ENCODE measurements around the gene CEP76. TPM values are rescaled to one million over a fixed set of nuclear protein-coding genes. Genes with fewer than 3 reads are reported as not detected.

Gene CEP76
- total RNA-seq, 1 experiment from 2014 or later = 16.3 TPM

DNA sequence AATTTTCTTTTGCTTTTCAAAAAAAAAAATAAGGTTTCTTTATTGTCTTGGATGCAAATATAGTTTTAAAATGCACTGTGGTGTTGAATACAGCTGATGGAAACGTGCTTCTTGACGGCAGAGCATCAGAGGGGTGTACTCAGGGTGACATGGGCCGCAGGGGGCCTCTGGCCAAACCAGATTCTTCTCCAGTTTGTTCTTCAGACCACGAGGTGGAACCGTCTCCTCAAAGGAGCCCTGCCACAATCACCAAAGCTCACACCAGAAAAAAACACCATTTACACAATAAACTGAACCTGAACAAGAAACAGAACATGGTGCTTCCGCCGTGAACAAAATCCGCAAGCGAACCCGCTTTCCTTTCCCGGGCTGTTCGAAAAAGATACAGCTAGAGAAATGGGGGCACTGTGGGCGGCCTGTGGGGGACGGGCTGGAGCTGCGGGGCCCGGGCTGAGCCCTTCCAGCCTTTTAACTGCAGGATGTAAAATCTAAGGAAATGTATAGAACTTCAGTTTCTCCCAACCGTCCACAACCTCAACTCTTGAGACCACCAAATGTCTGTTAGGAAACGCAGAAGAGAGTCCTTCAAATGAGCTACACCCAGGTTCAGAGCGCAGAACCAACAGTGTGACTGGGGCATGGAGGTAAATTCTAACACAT is 34.9 kb upstream of the CEP76 start:
- H3K4me1 ChIP-seq = peaks cover 7% of the 10 kb centered on the region; the same call in 1 of the 2 replicates
- no peak for DNase-seq
- H3K27me3 ChIP-seq = no peaks in the 10 kb centered on the region
- H3K36me3 ChIP-seq = no peaks in the 10 kb centered on the region
- no peak overlapping the region for H3K27ac ChIP-seq
- H3K9me3 ChIP-seq (replicated peaks) = no peaks in the 10 kb centered on the region
- no peak overlapping the region for H3K4me3 ChIP-seq

DNA sequence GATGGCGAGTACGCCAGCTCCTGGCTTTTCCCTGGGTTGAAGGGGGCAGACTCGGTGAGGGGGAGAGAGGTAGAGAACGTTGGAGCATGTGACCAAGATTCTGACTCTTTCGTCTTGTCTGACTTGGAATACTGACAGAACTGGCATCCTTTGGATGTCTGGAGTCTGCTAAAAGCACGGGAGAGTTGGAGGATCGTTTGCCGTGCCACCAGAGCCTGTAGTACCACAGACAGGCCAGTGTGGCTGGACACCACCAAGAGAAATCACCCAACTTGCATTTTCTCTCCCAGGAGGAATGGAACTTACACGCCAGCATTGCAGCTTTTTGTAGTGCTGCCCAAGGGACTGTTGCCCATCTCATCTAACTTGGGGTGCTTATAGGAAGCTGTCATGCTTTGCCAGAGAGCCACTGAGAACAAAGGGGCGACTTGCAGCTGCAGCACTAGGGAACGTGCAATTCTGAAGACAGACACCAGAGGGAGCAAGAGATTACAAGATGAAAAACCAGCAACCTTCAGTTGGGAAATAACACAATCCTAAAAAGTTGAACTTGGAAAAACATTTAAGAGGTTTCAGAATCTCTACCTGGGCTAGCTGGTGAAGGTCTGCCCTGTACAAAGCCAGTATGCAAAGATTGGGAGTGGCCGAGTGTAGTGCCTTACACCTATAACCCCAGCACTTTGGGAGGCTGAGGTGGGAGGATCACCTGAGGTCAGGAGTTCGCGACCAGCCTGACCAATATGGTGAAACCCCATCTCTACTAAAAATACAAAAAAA is 24.4 kb upstream of the CEP76 start:
- Histone ChIP-seq H3K27me3 (no peaks in the 10 kb centered on the region), H3K4me1 (peaks cover 8% of the 10 kb centered on the region), H3K4me3 (no peak overlapping the region), H3K27ac (no peak overlapping the region), H3K36me3 (peaks cover 7% of the 10 kb centered on the region; the same call in 1 of the 2 replicates), H3K9me3 (replicated peaks) (no peaks in the 10 kb centered on the region)
- DNase-seq = peak; percentile 42 to 72

DNA sequence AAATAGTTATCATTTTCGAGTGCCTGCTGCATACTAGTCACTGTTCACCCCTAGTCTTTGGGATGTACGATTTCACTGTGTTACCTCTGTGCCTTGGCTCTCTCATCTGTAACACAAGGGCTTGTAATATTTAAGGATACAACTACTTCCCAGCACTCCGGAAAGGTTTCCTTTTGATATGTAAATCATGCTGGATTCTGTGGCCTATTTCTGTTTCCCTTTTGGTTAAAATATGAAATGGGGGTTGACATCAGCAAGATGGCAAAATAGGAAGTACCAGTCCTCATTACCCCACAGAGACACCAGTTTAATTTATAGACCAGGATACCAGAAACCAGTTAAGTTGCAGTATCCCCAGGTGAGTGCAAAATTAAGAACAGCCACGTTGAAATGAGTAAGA is 23.8 kb upstream of the CEP76 start:
- Histone ChIP-seq H3K4me3 (no peak overlapping the region), H3K9me3 (replicated peaks) (no peaks in the 10 kb centered on the region), H3K27ac (no peak overlapping the region), H3K36me3 (peaks cover 7% of the 10 kb centered on the region; the same call in 1 of the 2 replicates), H3K27me3 (no peaks in the 10 kb centered on the region), H3K4me1 (peaks cover 8% of the 10 kb centered on the region)
- no peak for DNase-seq

DNA sequence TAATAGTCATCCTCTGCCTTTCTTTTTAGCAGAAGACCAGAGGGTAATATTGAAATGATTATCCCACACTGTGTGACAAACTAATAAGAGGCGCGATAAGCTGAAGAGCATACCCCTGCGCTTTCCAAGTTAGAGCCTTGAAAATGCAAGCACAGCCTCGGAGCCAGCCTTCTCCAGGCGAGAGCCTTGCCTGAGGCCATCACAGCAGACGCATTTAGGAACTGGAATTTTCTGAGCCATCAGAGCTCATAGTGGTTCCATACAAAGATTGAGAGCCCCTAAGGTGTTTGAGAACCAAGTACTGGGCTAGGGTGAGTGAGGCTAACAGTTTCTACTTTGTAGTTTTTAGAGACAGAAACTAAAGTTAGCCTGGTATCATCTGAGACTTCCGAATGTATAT is 20.2 kb upstream of the CEP76 start:
- H3K27ac ChIP-seq = no peak overlapping the region
- no peaks in the 10 kb centered on the region for H3K9me3 ChIP-seq (replicated peaks)
- DNase-seq = no peak
- no peak overlapping the region for H3K4me3 ChIP-seq
- H3K36me3 ChIP-seq = peaks cover 11% of the 10 kb centered on the region
- H3K27me3 ChIP-seq = no peaks in the 10 kb centered on the region
- H3K4me1 ChIP-seq = no peaks in the 10 kb centered on the region

DNA sequence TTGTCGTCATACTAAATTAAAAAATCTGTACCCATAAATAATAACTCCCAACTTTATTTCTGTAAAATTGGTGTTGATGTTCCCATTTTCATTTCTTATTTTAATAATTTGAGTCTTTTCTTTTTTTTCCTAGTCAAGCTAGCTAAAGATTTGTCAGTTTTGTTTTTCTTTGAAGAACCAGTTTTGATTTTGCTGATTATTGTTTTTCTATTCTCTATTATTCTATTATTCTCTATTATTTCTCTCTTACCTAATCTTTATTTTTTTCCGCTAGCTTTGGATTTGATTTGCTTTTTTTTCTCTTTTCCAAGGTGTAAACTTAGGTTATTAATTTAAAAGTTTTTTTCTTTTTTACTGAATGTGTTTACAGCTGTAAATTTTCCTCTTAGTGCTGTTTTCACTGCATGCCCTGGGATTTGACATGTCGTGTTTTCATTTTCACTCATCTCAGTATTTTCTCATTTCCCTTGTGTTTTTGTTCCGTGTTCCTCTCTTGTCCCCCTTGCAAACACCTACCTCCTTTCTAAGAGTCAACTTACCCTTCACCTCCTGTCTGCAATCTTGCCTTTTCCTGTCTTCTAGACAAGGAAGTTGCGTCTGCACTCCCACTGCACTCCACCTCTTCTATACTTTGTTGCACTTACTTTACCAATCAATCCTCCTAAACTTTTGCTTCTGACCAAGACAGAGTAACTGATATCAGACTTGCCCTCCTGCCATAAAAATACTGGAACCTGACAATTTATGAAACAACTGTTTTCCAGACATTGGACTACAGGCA is 19.2 kb upstream of the CEP76 start:
- H3K4me1 ChIP-seq = no peaks in the 10 kb centered on the region
- no peaks in the 10 kb centered on the region for H3K27me3 ChIP-seq
- H3K27ac ChIP-seq = no peak overlapping the region
- DNase-seq = no peak
- no peaks in the 10 kb centered on the region for H3K9me3 ChIP-seq (replicated peaks)
- H3K36me3 ChIP-seq = peaks cover 11% of the 10 kb centered on the region
- no peak overlapping the region for H3K4me3 ChIP-seq

DNA sequence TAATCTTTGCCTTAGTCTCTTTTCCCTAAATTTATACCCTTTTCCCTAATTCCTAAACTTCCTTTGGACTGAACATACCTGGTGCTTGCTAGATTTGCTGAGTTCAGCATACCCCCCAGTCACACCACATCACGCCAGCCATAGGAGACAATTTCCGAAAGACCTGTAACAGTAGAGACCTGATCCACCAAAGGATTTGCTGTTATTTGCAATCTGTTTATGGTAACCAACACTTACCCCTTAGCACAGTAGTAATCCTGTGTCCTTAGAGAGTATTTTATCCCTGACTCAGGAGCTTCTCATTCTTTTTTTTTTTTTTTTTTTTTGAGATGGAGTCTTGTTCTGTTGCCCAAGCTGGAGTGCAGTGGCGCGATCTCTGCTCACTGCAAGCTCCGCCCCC is 8.9 kb upstream of the CEP76 start:
- H3K27ac ChIP-seq = no peak overlapping the region
- H3K4me1 ChIP-seq = no peaks in the 10 kb centered on the region
- H3K27me3 ChIP-seq = no peaks in the 10 kb centered on the region
- H3K36me3 ChIP-seq = peaks cover 36% of the 10 kb centered on the region
- DNase-seq = no peak
- no peaks in the 10 kb centered on the region for H3K9me3 ChIP-seq (replicated peaks)
- H3K4me3 ChIP-seq = no peak overlapping the region

DNA sequence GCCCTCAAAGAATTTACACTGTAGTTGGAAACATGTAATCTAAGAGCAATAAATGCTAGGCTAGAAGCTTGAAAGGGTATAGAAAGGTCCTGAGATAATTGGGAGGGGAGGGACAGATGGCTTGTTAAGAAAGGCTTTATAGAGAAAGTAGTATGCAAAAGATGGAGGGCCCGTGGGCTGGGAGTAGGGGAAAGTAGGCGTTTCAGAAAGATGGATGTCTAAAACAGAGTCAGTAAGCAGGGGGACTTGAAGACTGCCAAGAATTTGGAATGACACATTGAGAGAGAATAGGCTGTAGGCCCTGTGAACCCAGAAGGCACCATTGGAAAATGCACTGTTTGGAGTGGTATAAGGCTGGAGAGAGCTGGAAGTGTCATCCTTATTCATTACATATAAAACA is 1.1 kb upstream of the CEP76 start:
- H3K9me3 ChIP-seq (replicated peaks) = no peaks in the 10 kb centered on the region
- peaks cover 23% of the 10 kb centered on the region for H3K36me3 ChIP-seq
- H3K4me3 ChIP-seq = peak overlapping the region; percentile 86
- H3K27ac ChIP-seq = peak overlapping the region; percentile 100; the same call in 1 of the 2 replicates
- DNase-seq = peak in 1 of 2 experiments; percentile 10
- H3K27me3 ChIP-seq = no peaks in the 10 kb centered on the region
- H3K4me1 ChIP-seq = no peaks in the 10 kb centered on the region

DNA sequence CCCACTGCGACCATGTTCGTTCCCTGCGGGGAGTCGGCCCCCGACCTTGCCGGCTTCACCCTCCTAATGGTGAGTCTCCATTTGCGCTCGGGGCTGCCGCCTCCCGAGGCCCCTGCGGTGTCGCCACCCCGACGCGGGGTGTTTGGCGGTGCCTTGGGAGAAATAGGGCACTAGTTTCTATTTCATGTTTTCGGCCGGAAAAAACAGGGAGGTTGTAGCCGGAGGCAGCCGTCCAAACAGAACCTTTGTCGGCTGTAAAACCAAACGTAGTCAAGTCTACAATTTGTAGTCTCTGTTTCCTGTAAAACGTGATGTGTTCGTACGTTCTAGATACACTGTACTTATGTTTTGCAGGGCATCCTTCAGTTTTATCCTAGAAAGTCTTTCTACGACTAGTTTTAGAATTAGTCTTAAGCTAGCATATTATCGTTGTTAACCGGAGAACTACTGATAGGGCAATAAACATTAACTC is 609 bp upstream of the CEP76 start:
- peak overlapping the region; percentile 100 for H3K27ac ChIP-seq
- no peak for DNase-seq
- H3K9me3 ChIP-seq (replicated peaks) = no peaks in the 10 kb centered on the region
- no peaks in the 10 kb centered on the region for H3K4me1 ChIP-seq
- peaks cover 20% of the 10 kb centered on the region for H3K36me3 ChIP-seq
- peak overlapping the region; percentile 86 for H3K4me3 ChIP-seq
- no peaks in the 10 kb centered on the region for H3K27me3 ChIP-seq

DNA sequence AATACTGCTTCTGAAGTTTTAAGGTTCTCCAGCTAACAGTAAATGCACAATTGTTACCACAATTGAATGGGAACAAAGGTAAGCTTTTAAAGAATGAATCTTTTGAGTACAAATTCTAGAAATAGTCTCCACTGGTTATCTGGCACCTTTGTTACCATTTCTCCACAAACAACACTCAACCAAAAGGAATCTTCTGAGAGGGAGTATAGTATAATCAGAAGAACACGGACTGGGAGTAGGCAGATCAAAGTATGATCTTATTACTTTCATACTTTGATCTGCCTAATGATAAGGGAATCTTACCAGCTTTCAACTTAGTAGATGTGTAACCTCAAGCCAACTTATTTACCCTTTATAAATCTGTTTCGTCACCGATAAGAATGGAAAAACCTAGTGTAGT is 1.4 kb downstream of the CEP76 start:
- no peaks in the 10 kb centered on the region for H3K9me3 ChIP-seq (replicated peaks)
- peaks cover 7% of the 10 kb centered on the region for H3K36me3 ChIP-seq
- H3K4me1 ChIP-seq = no peaks in the 10 kb centered on the region
- H3K27ac ChIP-seq = no peak overlapping the region
- no peak overlapping the region for H3K4me3 ChIP-seq
- no peaks in the 10 kb centered on the region for H3K27me3 ChIP-seq
- no peak for DNase-seq

DNA sequence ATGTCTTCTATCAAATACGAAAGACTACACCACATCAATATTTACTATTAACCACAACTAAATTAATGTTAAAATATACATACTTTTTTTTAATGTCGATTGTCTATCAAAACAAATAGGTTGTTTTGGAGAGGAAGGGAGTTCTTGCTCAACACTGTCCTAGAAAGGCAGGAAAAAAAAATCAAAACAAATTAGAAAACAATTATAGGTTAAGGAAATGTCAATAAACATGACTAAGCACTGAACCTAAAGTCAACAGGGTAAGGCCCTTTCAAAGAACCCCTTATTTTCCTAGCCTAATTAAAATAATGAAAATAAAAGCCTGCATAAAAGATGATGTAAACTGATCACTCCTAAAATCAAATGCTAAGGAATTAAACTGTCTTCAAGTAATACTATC is 2.8 kb downstream of the CEP76 start:
- H3K4me1 ChIP-seq = no peaks in the 10 kb centered on the region
- peaks cover 7% of the 10 kb centered on the region for H3K36me3 ChIP-seq
- no peak overlapping the region for H3K27ac ChIP-seq
- no peaks in the 10 kb centered on the region for H3K9me3 ChIP-seq (replicated peaks)
- DNase-seq = no peak
- no peaks in the 10 kb centered on the region for H3K27me3 ChIP-seq
- no peak overlapping the region for H3K4me3 ChIP-seq

DNA sequence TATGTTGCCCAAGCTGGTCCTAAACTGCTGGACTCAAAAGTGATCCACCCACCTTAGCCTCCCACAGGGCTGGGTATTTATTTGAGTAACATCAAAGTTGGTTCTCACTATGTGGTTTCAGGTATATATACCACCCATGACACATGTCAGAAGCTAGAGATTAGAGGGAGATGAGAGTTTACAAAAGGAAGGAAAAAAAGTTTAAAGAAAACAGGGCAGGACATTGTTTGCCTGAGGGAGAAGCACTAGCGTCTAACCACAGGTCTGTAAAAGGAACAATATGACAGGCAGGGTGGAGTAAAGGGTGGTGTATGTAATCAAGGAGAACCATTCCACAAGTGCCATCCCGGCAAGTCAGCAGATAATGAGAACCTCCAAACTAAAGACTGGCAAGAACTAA is 8.5 kb downstream of the CEP76 start:
- H3K27ac ChIP-seq = no peak overlapping the region

DNA sequence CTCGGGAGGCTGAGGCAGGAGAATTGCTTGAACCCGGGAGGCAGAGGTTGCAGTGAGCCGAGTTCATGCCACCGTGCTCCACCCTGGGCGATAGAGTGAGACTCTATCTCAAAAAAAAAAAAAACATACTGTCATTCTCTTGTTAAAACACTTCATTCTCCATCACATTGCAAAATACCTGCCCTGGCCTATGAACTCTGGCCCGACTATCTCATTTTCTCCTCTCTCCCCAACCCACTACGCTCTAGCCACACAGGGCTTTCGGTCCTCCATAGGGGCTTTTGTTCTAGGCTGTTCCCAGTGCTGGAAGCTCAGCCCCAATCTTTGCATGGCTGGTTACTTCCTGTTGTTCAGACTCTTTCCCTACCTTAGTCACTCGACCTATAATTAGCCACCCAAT is 10.3 kb downstream of the CEP76 start:
- H3K4me1 ChIP-seq = no peaks in the 10 kb centered on the region
- no peaks in the 10 kb centered on the region; the same call in 1 of the 2 replicates for H3K36me3 ChIP-seq
- no peaks in the 10 kb centered on the region for H3K27me3 ChIP-seq
- H3K9me3 ChIP-seq (replicated peaks) = no peaks in the 10 kb centered on the region
- no peak overlapping the region for H3K27ac ChIP-seq
- no peak for DNase-seq
- no peak overlapping the region for H3K4me3 ChIP-seq

More for the DNA sequence above, 8.5 kb downstream of the CEP76 start:
- no peak overlapping the region for H3K4me3 ChIP-seq
- H3K9me3 ChIP-seq (replicated peaks) = no peaks in the 10 kb centered on the region
- peaks cover 1% of the 10 kb centered on the region for H3K36me3 ChIP-seq
- H3K27me3 ChIP-seq = no peaks in the 10 kb centered on the region
- H3K4me1 ChIP-seq = no peaks in the 10 kb centered on the region
- no peak for DNase-seq

DNA sequence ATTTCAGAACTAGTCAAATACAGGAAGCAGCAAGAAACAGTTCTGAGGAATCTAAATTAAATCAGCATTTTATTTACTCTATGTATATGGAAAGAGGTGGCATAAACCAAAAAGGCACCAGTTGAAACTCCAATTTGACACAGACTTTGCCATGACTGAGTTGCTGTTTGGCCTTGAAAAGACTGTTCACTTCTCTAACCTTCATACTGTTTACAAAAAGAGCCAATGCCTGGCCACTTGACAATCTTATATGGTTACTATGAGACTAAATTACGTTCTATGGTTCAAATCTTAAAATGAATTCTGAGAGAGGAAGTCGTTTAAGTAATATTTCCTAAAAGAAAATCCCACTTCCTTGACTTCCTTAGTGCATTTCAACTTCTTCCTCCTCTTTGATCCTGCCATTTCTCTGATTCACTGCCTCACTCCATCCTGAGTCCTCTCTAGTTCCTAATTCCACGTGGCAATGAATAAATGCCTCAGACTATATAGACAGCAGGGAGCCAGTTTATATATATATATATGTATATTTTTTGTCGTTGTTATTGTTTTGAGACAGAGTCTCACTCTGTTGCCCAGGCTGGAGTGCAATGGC is 13.2 kb downstream of the CEP76 start:
- Histone ChIP-seq H3K4me3 (no peak overlapping the region), H3K27me3 (no peaks in the 10 kb centered on the region), H3K27ac (no peak overlapping the region), H3K36me3 (peaks cover 4% of the 10 kb centered on the region; the same call in 1 of the 2 replicates), H3K4me1 (no peaks in the 10 kb centered on the region), H3K9me3 (replicated peaks) (no peaks in the 10 kb centered on the region)
- DNase-seq = no peak

DNA sequence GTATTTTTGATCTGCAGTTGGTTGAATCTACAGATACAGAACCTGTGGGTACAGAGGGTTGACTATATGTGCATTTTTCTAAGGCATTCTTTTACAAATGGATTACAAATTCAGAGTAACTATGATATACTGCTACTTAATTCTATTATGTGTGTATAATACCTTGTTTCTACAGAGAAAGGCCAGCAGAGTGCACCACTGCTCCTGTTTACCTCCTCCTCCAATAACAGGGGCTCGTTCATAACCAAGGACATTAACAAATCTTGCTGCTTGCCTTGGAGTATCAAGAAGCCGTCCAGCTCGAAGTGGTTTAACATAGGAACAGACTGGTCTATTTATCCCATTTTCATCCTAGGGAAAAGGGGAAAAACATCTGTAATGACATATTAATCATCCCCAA is 16.4 kb downstream of the CEP76 start:
- Histone ChIP-seq H3K4me1 (no peaks in the 10 kb centered on the region), H3K4me3 (no peak overlapping the region), H3K9me3 (replicated peaks) (no peaks in the 10 kb centered on the region), H3K27me3 (no peaks in the 10 kb centered on the region), H3K36me3 (peaks cover 4% of the 10 kb centered on the region; the same call in 1 of the 2 replicates), H3K27ac (no peak overlapping the region)
- peak in 1 of 2 experiments; percentile 6 for DNase-seq
